ENCODE results near the gene IGLL1. TPM values are rescaled to one million over a fixed set of nuclear protein-coding genes. Genes with fewer than 3 reads are reported as not detected.
"Not testable (repeated sequence)": the region's sequence is repeated elsewhere in the genome, so short reads cannot be mapped to it uniquely, and the experiment has no call there.

The IGLL1 gene
- total RNA-seq, 1 experiment from 2014 or later: not detected

- Histone ChIP-seq H3K4me1 (ENCODE audit: control insufficient read depth, insufficient read depth, low read length) (no peaks in the 10 kb centered on the region), H3K4me3 (ENCODE audit: low read depth in 2 of 2, low read length in 2 of 2) (no peak overlapping the region), H3K36me3 (ENCODE audit: control insufficient read depth, insufficient read depth, low read length) (no peaks in the 10 kb centered on the region), H3K27ac (ENCODE audit: low read length) (no peak overlapping the region), H3K27me3 (ENCODE audit: control insufficient read depth, insufficient read depth, low read length) (no peaks in the 10 kb centered on the region), H3K9me3 (ENCODE audit: control insufficient read depth, insufficient read depth, low read depth, low read length) (no peaks in the 10 kb centered on the region)
- CTCF ChIA-PET: no interaction called here
- POLR2A ChIA-PET: no interaction called here
- in situ Hi-C loops (cut with HindIII; ENCODE audit: low pct_unique_long_range_greater_than_20kb, low sequenced_read_pairs): no loop called here
- BruUV-seq (replicated peaks): no TSS peak
- TF ChIP-seq TCF7L2 (IDR thresholded peaks at IDR 0.05; ENCODE audit: low read depth, low read length): no peak
- no peak for TF ChIP-seq REST (IDR thresholded peaks at IDR 0.05; ENCODE audit: insufficient read depth in 1 of 2, low read depth in 2 of 2, low read length in 1 of 2)
- TF ChIP-seq POLR2AphosphoS5 (IDR thresholded peaks at IDR 0.05; ENCODE audit: low read depth, low read length): no peak
- no peak for TF ChIP-seq CTCF (IDR thresholded peaks at IDR 0.05)
- TF ChIP-seq SIN3A (IDR thresholded peaks at IDR 0.05; ENCODE audit: borderline replicate concordance, insufficient read depth, low read depth, low read length): no peak
- no peak for ATAC-seq
- intact Hi-C loops (cut with micrococcal nuclease; ENCODE audit: unreplicated experiment): loop anchor here (10.0 kb wide), 1 partner anchor 222 kb away; no protein-coding TSS in a partner anchor
- DNase-seq (ENCODE audit: low read depth, low spot score): no peak
These were observed 42.5 kb upstream of the IGLL1 start for GRCh38 chr22:23622634-23623033.

- H3K27ac ChIP-seq (ENCODE audit: low read length); ATAC-seq; BruUV-seq (replicated peaks); H3K36me3 ChIP-seq (ENCODE audit: control insufficient read depth, insufficient read depth, low read length); H3K4me3 ChIP-seq (ENCODE audit: low read depth in 2 of 2, low read length in 2 of 2); in situ Hi-C loops (cut with HindIII; ENCODE audit: low pct_unique_long_range_greater_than_20kb, low sequenced_read_pairs); H3K4me1 ChIP-seq (ENCODE audit: control insufficient read depth, insufficient read depth, low read length); H3K9me3 ChIP-seq (ENCODE audit: control insufficient read depth, insufficient read depth, low read depth, low read length); DNase-seq (ENCODE audit: low read depth, low spot score); H3K27me3 ChIP-seq (ENCODE audit: control insufficient read depth, insufficient read depth, low read length): not testable (repeated sequence)
- ChIA-PET POLR2A (interaction anchor here (0.7 kb wide), 1 partner anchor 130 kb away, joined by 3 read pairs; no protein-coding TSS in a partner anchor), CTCF (interaction anchor here (0.6 kb wide), 1 partner anchor 147 kb away, joined by 5 read pairs; no protein-coding TSS in a partner anchor)
- intact Hi-C loops (cut with micrococcal nuclease; ENCODE audit: unreplicated experiment): loop anchor here (10.0 kb wide), 1 partner anchor 223 kb away; no protein-coding TSS in a partner anchor
These were observed 41.8 kb upstream of the IGLL1 start for GRCh38 chr22:23621916-23622315.

GRCh38 chr22:23621082-23621780, 41.1 kb upstream of the IGLL1 start:
- Histone ChIP-seq H3K4me3 (ENCODE audit: low read depth in 2 of 2, low read length in 2 of 2) (no peak overlapping the region), H3K36me3 (ENCODE audit: control insufficient read depth, insufficient read depth, low read length) (no peaks in the 10 kb centered on the region), H3K4me1 (ENCODE audit: control insufficient read depth, insufficient read depth, low read length) (no peaks in the 10 kb centered on the region), H3K27ac (ENCODE audit: low read length) (no peak overlapping the region), H3K27me3 (ENCODE audit: control insufficient read depth, insufficient read depth, low read length) (no peaks in the 10 kb centered on the region), H3K9me3 (ENCODE audit: control insufficient read depth, insufficient read depth, low read depth, low read length) (no peaks in the 10 kb centered on the region)
- intact Hi-C loops (cut with micrococcal nuclease; ENCODE audit: unreplicated experiment) (loop anchor here (10.0 kb wide), 1 partner anchor 224 kb away; no protein-coding TSS in a partner anchor), in situ Hi-C loops (cut with HindIII; ENCODE audit: low pct_unique_long_range_greater_than_20kb, low sequenced_read_pairs) (no loop called here)
- DNase-seq (ENCODE audit: low read depth, low spot score) (no peak), ATAC-seq (no peak)
- ChIA-PET POLR2A (no interaction called here), CTCF (no interaction called here)
- TF ChIP-seq TCF7L2 (IDR thresholded peaks at IDR 0.05; ENCODE audit: low read depth, low read length) (no peak), CTCF (IDR thresholded peaks at IDR 0.05) (no peak), SIN3A (IDR thresholded peaks at IDR 0.05; ENCODE audit: borderline replicate concordance, insufficient read depth, low read depth, low read length) (no peak), REST (IDR thresholded peaks at IDR 0.05; ENCODE audit: insufficient read depth in 1 of 2, low read depth in 2 of 2, low read length in 1 of 2) (no peak), POLR2AphosphoS5 (IDR thresholded peaks at IDR 0.05; ENCODE audit: low read depth, low read length) (no peak)
- BruUV-seq (replicated peaks): no TSS peak

All from Panc1 (cell line).